GM12878 (cell line): ENCODE data around the gene FBXO33. TPM values are rescaled to one million over a fixed set of nuclear protein-coding genes. Genes with fewer than 3 reads are reported as not detected.

ENCODE experiments used
- ATAC-seq: fragments of 200-7000 bp; cut with Tn5 transposase; 3 replicates; pipeline ENCODE4 v1.9.1; 2020; ENCODE audit warnings: mild to moderate bottlenecking, moderate library complexity
- BruUV-seq: library from RNA; stranded (reverse); fragments of 400-500 nt; replicated peaks from 2 replicates; lab custom pipeline; 2021; lab: Mats Ljungman, UMichigan
- CTCF ChIA-PET: fragments of 300-600 bp; sonication (Branson Sonifier 250); formaldehyde crosslinking; extraction: SDS; loops from one replicate; lab custom pipeline; 2021; ENCODE audit warnings: inconsistent platforms; lab: Yijun Ruan, JAX
- POLR2A ChIA-PET: fragments of 350-600 bp; formaldehyde crosslinking; extraction: SDS; loops from one replicate; lab custom pipeline; 2021; ENCODE audit warnings: inconsistent platforms; lab: Charles Lee
- RAD21 ChIA-PET: fragments of 300-600 bp; sonication (Branson Sonifier 250); formaldehyde crosslinking; loops from one replicate; lab custom pipeline; 2023; ENCODE audit warnings: antibody characterized with exemption; ENCODE audit not compliant: unreplicated experiment; lab: Charles Lee
- SMC1A ChIA-PET: fragments of 300-600 bp; sonication (Branson Sonifier 250); formaldehyde crosslinking; loops from one replicate; lab custom pipeline; 2023; ENCODE audit not compliant: unreplicated experiment, uncharacterized antibody; lab: Charles Lee
- DNase-seq: peaks from one replicate; pipeline ENCODE4 v3.0.0-alpha.2; 2011; ENCODE audit warnings: low read depth, low spot score
- FAIRE-seq: peaks from 3 replicates; lab custom pipeline; 2011; peaks lifted over from hg19 to GRCh38; lab: Jason Lieb, UNC
- H2AFZ ChIP-seq: 2 replicates; pipeline ENCODE4 v1.6.0; 2011; ENCODE audit warnings: low read depth, low read length, control low read depth; ENCODE audit not compliant: control insufficient read depth
- H3K27ac ChIP-seq: 2 replicates; pipeline ENCODE4 v1.5.1; 2011; ENCODE audit warnings: control low read depth; ENCODE audit not compliant: control insufficient read depth, insufficient read depth
- H3K27me3 ChIP-seq, 2 experiments: replicated peaks in 1 of 2; 2 replicates each; pipeline versions ENCODE4 v1.6.0 to v1.6.1; 2011; ENCODE audit warnings: low read length in 1 of 2; ENCODE audit not compliant: control insufficient read depth in 2 of 2, insufficient read depth in 2 of 2
- H3K36me3 ChIP-seq, 2 experiments: 2 replicates each; pipeline ENCODE4 v1.5.1; 2011; ENCODE audit warnings: low read length in 1 of 2; ENCODE audit not compliant: control insufficient read depth in 2 of 2, insufficient read depth in 2 of 2
- H3K4me1 ChIP-seq: 2 replicates; pipeline ENCODE4 v1.6.1; 2011; ENCODE audit warnings: mild to moderate bottlenecking, low read length, moderate library complexity, mixed read lengths; ENCODE audit not compliant: control insufficient read depth, insufficient read depth
- H3K4me2 ChIP-seq: 2 replicates; pipeline ENCODE4 v1.6.0; 2011; ENCODE audit warnings: control low read depth; ENCODE audit not compliant: control insufficient read depth, insufficient read depth
- H3K4me3 ChIP-seq: fragments of 200-600 bp; sonication (generic); 2 replicates; pipeline ENCODE4 v1.5.1; 2016
- H3K79me2 ChIP-seq: 2 replicates; pipeline ENCODE4 v1.6.0; 2011; ENCODE audit warnings: low read length; ENCODE audit not compliant: control insufficient read depth, insufficient read depth
- H3K9ac ChIP-seq: 2 replicates; pipeline ENCODE4 v1.8.0; 2011; ENCODE audit warnings: low read length, control low read depth, mixed read lengths; ENCODE audit not compliant: control insufficient read depth, insufficient read depth
- H3K9me3 ChIP-seq: replicated peaks from 3 replicates; pipeline ENCODE4 v1.5.1; 2011; ENCODE audit warnings: mild to moderate bottlenecking, low read length; ENCODE audit not compliant: control insufficient read depth, insufficient read depth
- H4K20me1 ChIP-seq: 2 replicates; pipeline ENCODE4 v1.6.0; 2011; ENCODE audit not compliant: control insufficient read depth, insufficient read depth
- BMI1 ChIP-seq: fragments of 450-650 bp; IDR thresholded peaks from 2 replicates; pipeline ENCODE4 v1.6.1; 2016; ENCODE audit warnings: mild to moderate bottlenecking, moderate library complexity, borderline replicate concordance
- CBX3 ChIP-seq: fragments of 200-600 bp; sonication (generic); IDR thresholded peaks from 2 replicates; pipeline ENCODE4 v1.6.1; 2016; ENCODE audit warnings: low read depth, borderline replicate concordance
- CHD2 ChIP-seq: IDR thresholded peaks from 2 replicates; pipeline ENCODE4 v1.6.1; 2011; ENCODE audit warnings: low read depth, low read length, improper control_type of control experiment, borderline replicate concordance
- CREM ChIP-seq: IDR thresholded peaks from 2 replicates; pipeline ENCODE4 v1.6.1; 2014; ENCODE audit warnings: antibody characterized with exemption, low read depth
- HDAC2 ChIP-seq: fragments of 200-600 bp; sonication (generic); IDR thresholded peaks from 2 replicates; pipeline ENCODE4 v1.6.1; 2017
- MEF2A ChIP-seq: IDR thresholded peaks from 2 replicates; pipeline ENCODE4 v1.6.1; 2011; ENCODE audit warnings: low read depth, mild to moderate bottlenecking, low read length, moderate library complexity; ENCODE audit not compliant: insufficient read depth
- RFX5 ChIP-seq: IDR thresholded peaks from 2 replicates; pipeline ENCODE4 v1.6.1; 2011; ENCODE audit warnings: low read depth, low read length, improper control_type of control experiment
- STAT1 ChIP-seq: fragments of 450-650 bp; conservative IDR thresholded peaks from 2 replicates; pipeline ENCODE4 v1.6.1; 2014; ENCODE audit warnings: antibody characterized with exemption, mild to moderate bottlenecking
- YBX1 ChIP-seq: fragments of 450-650 bp; IDR thresholded peaks from 2 replicates; pipeline ENCODE4 v1.6.1; 2016; ENCODE audit warnings: antibody characterized with exemption
- ZNF217 ChIP-seq: fragments of 450-650 bp; IDR thresholded peaks from 2 replicates; pipeline ENCODE4 v1.6.1; 2017; ENCODE audit warnings: antibody characterized with exemption, mild to moderate bottlenecking
- ZNF24 ChIP-seq: fragments of 450-650 bp; IDR thresholded peaks from 2 replicates; pipeline ENCODE4 v1.6.1; 2017; ENCODE audit warnings: antibody characterized with exemption, mild to moderate bottlenecking
- ZNF274 ChIP-seq: IDR thresholded peaks from one replicate; pipeline ENCODE4 v1.8.0; 2011; ENCODE audit not compliant: insufficient read length, insufficient read depth
- WGBS: methylation state at CpG from one replicate; pipeline ENCODE4 v1.1.6; 2016; ENCODE audit warnings: low lambda C conversion rate; ENCODE audit not compliant: insufficient replicate concordance, insufficient coverage; ENCODE audit errors: missing lambda C conversion rate; 5-methylcytosine and 5-hydroxymethylcytosine counted together
- in situ Hi-C: fragments of 300-500 bp; cut with MboI; formaldehyde crosslinking; loops from 9 replicates; pipeline ENCODE4 v1.14.3; 2018; ENCODE audit warnings: mixed read lengths
- intact Hi-C: fragments of 100-400 bp; cut with micrococcal nuclease; formaldehyde crosslinking; loops from one replicate; pipeline ENCODE4 v1.14.2; 2022; ENCODE audit not compliant: unreplicated experiment
- polyA plus RNA-seq, 11 experiments: library from polyadenylated mRNA; depleted of rRNA in 4 of 11; unstranded in 6 of 11; stranded (reverse) in 5 of 11; fragments of >200 nt; fragmentation: Nextera tagmentation in 4 of 11; fragmentation: Illumina TruSeq in 1 of 11; extraction: Ambion mirVana in 4 of 11; extraction: Trizol in 1 of 11; gene quantifications; 1 replicate in 1 of 11; 2 replicates in 10 of 11; pipeline versions ENCODE4 v1.2.1 to v1.2.3, GENCODE V29; 2011 to 2016; ENCODE audit warnings: inconsistent platforms in 2 of 11, missing spikeins in 2 of 11, low read depth in 1 of 11
- total RNA-seq, 4 experiments: library from RNA; depleted of rRNA in 3 of 4; stranded (reverse); fragments of >200 nt in 3 of 4; fragmentation: Illumina TruSeq in 1 of 4; extraction: Trizol in 1 of 4; gene quantifications; 2 replicates each; pipeline versions ENCODE4 v1.2.1 to v1.2.3, GENCODE V29; 2013 to 2021
- TF ChIP-seq, protein P1 (sequence below), 3 experiments: IDR thresholded peaks in 2 of 3; conservative IDR thresholded peaks in 1 of 3; 2 replicates each; pipeline ENCODE4 v1.5.1; 2011; ENCODE audit warnings: low read depth in 3 of 3, low read length in 3 of 3, mild to moderate bottlenecking in 3 of 3, control low read depth in 2 of 3, moderate library complexity in 2 of 3, inconsistent platforms in 1 of 3, mixed read lengths in 1 of 3; ENCODE audit not compliant: control insufficient read depth in 2 of 3, insufficient read depth in 1 of 3; ENCODE audit errors: extremely low read depth in 1 of 3

The FBXO33 gene
- total and polyA plus RNA-seq, 10 of the 15 experiments (the other 5 are each of a cell fraction or from before 2014, with no cell fraction given), result 4.7 to 56.9 (median 19.6) TPM

DNA sequence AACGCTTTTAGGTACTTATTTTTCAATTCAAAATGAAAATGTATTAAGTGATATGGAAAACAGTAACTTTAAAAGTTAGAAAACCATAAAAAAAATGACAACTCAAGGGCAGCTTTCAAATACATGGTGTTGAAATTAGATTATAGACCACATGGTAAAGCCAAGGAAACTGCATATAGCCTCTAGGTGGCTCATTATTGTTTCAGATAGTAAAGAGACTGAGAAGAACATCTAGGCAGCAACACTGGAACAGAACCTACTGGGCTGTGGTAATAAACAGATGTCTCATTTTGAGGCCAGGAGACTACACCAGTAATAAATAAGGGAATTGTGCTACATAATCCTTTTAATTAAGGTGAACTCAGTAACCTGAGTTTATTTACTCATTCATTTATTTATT lies 13.0 kb downstream of the FBXO33 start:
- TF ChIP-seq ZNF24 (no peak), CBX3 (no peak), YBX1 (no peak), HDAC2 (no peak), CREM (no peak), ZNF274 (no peak), MEF2A (no peak), BMI1 (no peak), RFX5 (no peak), STAT1 (no peak), CHD2 (no peak), ZNF217 (no peak)
- TF ChIP-seq, protein P1, sequence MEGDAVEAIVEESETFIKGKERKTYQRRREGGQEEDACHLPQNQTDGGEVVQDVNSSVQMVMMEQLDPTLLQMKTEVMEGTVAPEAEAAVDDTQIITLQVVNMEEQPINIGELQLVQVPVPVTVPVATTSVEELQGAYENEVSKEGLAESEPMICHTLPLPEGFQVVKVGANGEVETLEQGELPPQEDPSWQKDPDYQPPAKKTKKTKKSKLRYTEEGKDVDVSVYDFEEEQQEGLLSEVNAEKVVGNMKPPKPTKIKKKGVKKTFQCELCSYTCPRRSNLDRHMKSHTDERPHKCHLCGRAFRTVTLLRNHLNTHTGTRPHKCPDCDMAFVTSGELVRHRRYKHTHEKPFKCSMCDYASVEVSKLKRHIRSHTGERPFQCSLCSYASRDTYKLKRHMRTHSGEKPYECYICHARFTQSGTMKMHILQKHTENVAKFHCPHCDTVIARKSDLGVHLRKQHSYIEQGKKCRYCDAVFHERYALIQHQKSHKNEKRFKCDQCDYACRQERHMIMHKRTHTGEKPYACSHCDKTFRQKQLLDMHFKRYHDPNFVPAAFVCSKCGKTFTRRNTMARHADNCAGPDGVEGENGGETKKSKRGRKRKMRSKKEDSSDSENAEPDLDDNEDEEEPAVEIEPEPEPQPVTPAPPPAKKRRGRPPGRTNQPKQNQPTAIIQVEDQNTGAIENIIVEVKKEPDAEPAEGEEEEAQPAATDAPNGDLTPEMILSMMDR (IDR thresholded peaks at IDR 0.05 in 2 of 3, conservative IDR thresholded peaks at IDR 0.05 in 1 of 3; ENCODE audit: control insufficient read depth in 2 of 3, extremely low read depth in 1 of 3, insufficient read depth in 1 of 3, low read depth in 3 of 3, low read length in 3 of 3), result no peak
- H3K4me3 ChIP-seq, result no peak overlapping the region
- no peaks in the 10 kb centered on the region for H3K4me1 ChIP-seq
- peaks cover 1 to 3% of the 10 kb centered on the region in 2 experiments; a peak in 2 of 4 replicates for H3K36me3 ChIP-seq
- ATAC-seq, result peak; percentile 39; the same call in 1 of the 3 replicates
- no peak for DNase-seq
- H3K4me2 ChIP-seq, result no peak overlapping the region
- intact Hi-C loops (no loop called here), in situ Hi-C loops (no loop called here)
- no peaks in the 10 kb centered on the region for H4K20me1 ChIP-seq
- FAIRE-seq, result no peak
- no peak overlapping the region for H3K9ac ChIP-seq
- BruUV-seq, result no TSS peak
- H3K79me2 ChIP-seq, result peaks cover 23% of the 10 kb centered on the region
- ChIA-PET SMC1A (interaction anchor here (1.2 to 1.6 kb wide), 2 partner anchors 9 to 35 kb away, joined by 3 read pairs; no protein-coding TSS in a partner anchor), RAD21 (no interaction called here), POLR2A (interaction anchor here (0.8 kb wide), 1 partner anchor 356 kb away, joined by 3 read pairs; no protein-coding TSS in a partner anchor), CTCF (interaction anchor here (0.9 to 1.0 kb wide), 2 partner anchors 40 to 50 kb away, joined by 4 to 5 read pairs; no protein-coding TSS in a partner anchor)
- H3K27me3 ChIP-seq, result no peaks in the 10 kb centered on the region
- no peak overlapping the region for H3K27ac ChIP-seq
- 3% methylated on average over 1 of the region's 1 CpG for WGBS
- H3K9me3 ChIP-seq, result peaks cover 11% of the 10 kb centered on the region
- no peak overlapping the region for H2AFZ ChIP-seq
